GM23248 (cell line): ENCODE results near the gene NSD2. TPM values are rescaled to one million over a fixed set of nuclear protein-coding genes. Genes with fewer than 3 reads are reported as not detected.
"Not testable (repeated sequence)": the region's sequence is repeated elsewhere in the genome, so short reads cannot be mapped to it uniquely, and the experiment has no call there.

ENCODE experiments used
- DNase-seq: peaks from one replicate; pipeline ENCODE4 v3.0.0-alpha.2; 2015
- H2AFZ ChIP-seq: fragments of 200-600 bp; sonication (generic); 2 replicates; pipeline ENCODE4 v1.6.1; 2016; ENCODE audit warnings: antibody characterized with exemption
- H3F3A ChIP-seq: fragments of 200-600 bp; sonication (generic); 2 replicates; pipeline ENCODE4 v1.6.1; 2016; ENCODE audit warnings: mild to moderate bottlenecking, antibody characterized with exemption, mixed run types; ENCODE audit not compliant: insufficient read depth
- H3K27ac ChIP-seq: fragments of 200-600 bp; sonication (generic); 2 replicates; pipeline ENCODE4 v1.5.1; 2016; ENCODE audit warnings: mild to moderate bottlenecking
- H3K27me3 ChIP-seq: fragments of 200-600 bp; sonication (generic); replicated peaks from 2 replicates; pipeline ENCODE4 v1.6.1; 2016; ENCODE audit warnings: mild to moderate bottlenecking; ENCODE audit not compliant: insufficient read depth
- H3K36me3 ChIP-seq: fragments of 200-600 bp; sonication (generic); 2 replicates; pipeline ENCODE4 v1.6.1; 2016; ENCODE audit warnings: low read depth, mild to moderate bottlenecking
- H3K4me1 ChIP-seq: fragments of 200-600 bp; sonication (generic); 2 replicates; pipeline ENCODE4 v1.6.1; 2016; ENCODE audit warnings: mild to moderate bottlenecking; ENCODE audit not compliant: insufficient read depth
- H3K4me2 ChIP-seq: fragments of 200-600 bp; sonication (generic); one replicate; pipeline ENCODE4 v1.6.1; 2016; ENCODE audit warnings: mild to moderate bottlenecking; ENCODE audit not compliant: unreplicated experiment
- H3K4me3 ChIP-seq: fragments of 200-600 bp; sonication (generic); 2 replicates; pipeline ENCODE4 v1.5.1; 2016; ENCODE audit warnings: mild to moderate bottlenecking
- H3K79me2 ChIP-seq: fragments of 200-600 bp; sonication (generic); 2 replicates; pipeline ENCODE4 v1.6.1; 2016; ENCODE audit warnings: mild to moderate bottlenecking; ENCODE audit not compliant: insufficient read depth
- H3K9ac ChIP-seq: fragments of 200-600 bp; sonication (generic); 2 replicates; pipeline ENCODE4 v1.6.1; 2016; ENCODE audit warnings: mild to moderate bottlenecking
- H3K9me2 ChIP-seq: fragments of 200-600 bp; sonication (generic); 2 replicates; pipeline ENCODE4 v1.6.1; 2016; ENCODE audit warnings: mixed run types, mild to moderate bottlenecking, moderate library complexity; ENCODE audit not compliant: insufficient read depth
- H3K9me3 ChIP-seq: fragments of 200-600 bp; sonication (generic); one replicate; pipeline ENCODE4 v1.6.1; 2017; ENCODE audit warnings: low read depth
- H4K20me1 ChIP-seq: fragments of 200-600 bp; sonication (generic); 2 replicates; pipeline ENCODE4 v1.6.0; 2016; ENCODE audit not compliant: insufficient read depth
- EZH2 ChIP-seq: fragments of 200-600 bp; sonication (generic); IDR thresholded peaks from 2 replicates; pipeline ENCODE4 v1.6.1; 2018; ENCODE audit warnings: antibody characterized with exemption, mild to moderate bottlenecking; ENCODE audit not compliant: insufficient read depth, poor library complexity, severe bottlenecking
- EZH2phosphoT487 ChIP-seq: fragments of 200-600 bp; sonication (generic); IDR thresholded peaks from 2 replicates; pipeline ENCODE4 v1.6.1; 2018; ENCODE audit warnings: antibody characterized with exemption, moderate library complexity, mild to moderate bottlenecking, low read depth; ENCODE audit not compliant: insufficient read depth
- WGBS, 2 experiments: methylation state at CpG; one replicate each; pipeline ENCODE4 v1.1.6; 2015 to 2017; ENCODE audit warnings: low lambda C conversion rate in 2 of 2, low coverage in 1 of 2; ENCODE audit errors: missing lambda C conversion rate in 2 of 2; 5-methylcytosine and 5-hydroxymethylcytosine counted together
- in situ Hi-C: fragments of 300-500 bp; cut with MboI; formaldehyde crosslinking; loops from 2 replicates; pipeline ENCODE4 v1.15.0; 2020
- polyA plus RNA-seq: library from polyadenylated mRNA; unstranded; fragments of >200 nt; fragmentation: Nextera tagmentation; extraction: Ambion mirVana; gene quantifications from 2 replicates; pipeline ENCODE4 v1.2.1, GENCODE V29; 2016
- total RNA-seq: library from RNA; depleted of rRNA; stranded (reverse); fragments of >200 nt; shearing (Covaris generic); gene quantifications from 2 replicates; pipeline ENCODE4 v1.2.3, GENCODE V29; 2014

NSD2 gene
- total and polyA plus RNA-seq, 2 experiments from 2014 or later, result 20.1 to 32.4 TPM

- in situ Hi-C loops, result no loop called here
- H3K4me3 ChIP-seq, result no peak overlapping the region
- no peak for TF ChIP-seq EZH2
- TF ChIP-seq EZH2phosphoT487, result no peak
- H4K20me1 ChIP-seq, result peaks cover 6% of the 10 kb centered on the region
- no peak overlapping the region for H2AFZ ChIP-seq
- H3K9ac ChIP-seq, result no peak overlapping the region
- 45 to 47% methylated on average over 1 of the region's 1 CpG for WGBS, 2 experiments
- peaks cover 91% of the 10 kb centered on the region for H3K79me2 ChIP-seq
- peaks cover 7% of the 10 kb centered on the region; the same call in 1 of the 2 replicates for H3F3A ChIP-seq
- no peak overlapping the region for H3K27ac ChIP-seq
- DNase-seq, result no peak
- H3K9me2 ChIP-seq, result no peaks in the 10 kb centered on the region
- no peaks in the 10 kb centered on the region for H3K4me1 ChIP-seq
- no peaks in the 10 kb centered on the region for H3K9me3 ChIP-seq
- no peaks in the 10 kb centered on the region for H3K27me3 ChIP-seq
- H3K36me3 ChIP-seq, result peaks cover 15% of the 10 kb centered on the region; the same call in 1 of the 2 replicates
- no peak overlapping the region for H3K4me2 ChIP-seq
These were observed 123.7 kb downstream of the NSD2 start for GRCh38 chr4:1994938-1995337.

GRCh38 chr4:1996866-1997611 is 125.8 kb downstream of the NSD2 start:
- no peak for TF ChIP-seq EZH2
- no peak for TF ChIP-seq EZH2phosphoT487
- no peaks in the 10 kb centered on the region for H3K9me2 ChIP-seq
- no peaks in the 10 kb centered on the region for H3K9me3 ChIP-seq
- H3K9ac ChIP-seq, result no peak overlapping the region
- peaks cover 7% of the 10 kb centered on the region; the same call in 1 of the 2 replicates for H3F3A ChIP-seq
- WGBS, 2 experiments, result 97 to 99% methylated on average over 3 of the region's 3 CpGs
- peaks cover 24% of the 10 kb centered on the region; the same call in 1 of the 2 replicates for H3K36me3 ChIP-seq
- H3K27me3 ChIP-seq, result no peaks in the 10 kb centered on the region
- peaks cover 6% of the 10 kb centered on the region for H4K20me1 ChIP-seq
- H3K27ac ChIP-seq, result no peak overlapping the region
- in situ Hi-C loops, result no loop called here
- DNase-seq, result no peak
- no peak overlapping the region for H3K4me2 ChIP-seq
- H3K4me3 ChIP-seq, result no peak overlapping the region
- peaks cover 97% of the 10 kb centered on the region for H3K79me2 ChIP-seq
- H3K4me1 ChIP-seq, result no peaks in the 10 kb centered on the region
- no peak overlapping the region for H2AFZ ChIP-seq

GRCh38 chr4:1997712-1998111 is 126.5 kb downstream of the NSD2 start:
- no peak overlapping the region for H3K4me2 ChIP-seq
- H3K27ac ChIP-seq, result no peak overlapping the region
- H3K27me3 ChIP-seq, result no peaks in the 10 kb centered on the region
- no peak overlapping the region for H3K4me3 ChIP-seq
- no peak for DNase-seq
- in situ Hi-C loops, result no loop called here
- no peaks in the 10 kb centered on the region for H3K4me1 ChIP-seq
- H3K9me2 ChIP-seq, result no peaks in the 10 kb centered on the region
- WGBS, 2 experiments, result 84 to 87% methylated on average over 4 of the region's 4 CpGs
- H3K9me3 ChIP-seq, result no peaks in the 10 kb centered on the region
- H3F3A ChIP-seq, result peaks cover 7% of the 10 kb centered on the region; the same call in 1 of the 2 replicates
- H3K79me2 ChIP-seq, result peaks cover 100% of the 10 kb centered on the region
- H2AFZ ChIP-seq, result no peak overlapping the region
- TF ChIP-seq EZH2phosphoT487 (no peak), EZH2 (no peak)
- no peak overlapping the region for H3K9ac ChIP-seq
- H3K36me3 ChIP-seq, result peaks cover 26% of the 10 kb centered on the region; the same call in 1 of the 2 replicates
- peaks cover 6% of the 10 kb centered on the region for H4K20me1 ChIP-seq

- TF ChIP-seq EZH2 (no peak), EZH2phosphoT487 (no peak)
- no peaks in the 10 kb centered on the region for H3K9me2 ChIP-seq
- H3K9me3 ChIP-seq, result no peaks in the 10 kb centered on the region
- 97 to 98% methylated on average over 7 of the region's 7 CpGs for WGBS, 2 experiments
- no peak overlapping the region for H3K9ac ChIP-seq
- H4K20me1 ChIP-seq, result peaks cover 7% of the 10 kb centered on the region
- DNase-seq, result no peak
- no peak overlapping the region for H3K4me3 ChIP-seq
- H3K4me1 ChIP-seq, result no peaks in the 10 kb centered on the region
- H3K79me2 ChIP-seq, result peaks cover 100% of the 10 kb centered on the region
- peaks cover 32% of the 10 kb centered on the region; the same call in 1 of the 2 replicates for H3K36me3 ChIP-seq
- H3K4me2 ChIP-seq, result no peak overlapping the region
- H3K27ac ChIP-seq, result no peak overlapping the region
- in situ Hi-C loops, result no loop called here
- no peak overlapping the region for H2AFZ ChIP-seq
- no peaks in the 10 kb centered on the region for H3K27me3 ChIP-seq
- peaks cover 7% of the 10 kb centered on the region; the same call in 1 of the 2 replicates for H3F3A ChIP-seq
These were observed 127.1 kb downstream of the NSD2 start for GRCh38 chr4:1998296-1998695.

- H3K9me3 ChIP-seq, DNase-seq, H3F3A ChIP-seq, H3K4me3 ChIP-seq, H3K4me1 ChIP-seq, H3K9ac ChIP-seq, H2AFZ ChIP-seq, in situ Hi-C loops, H3K27me3 ChIP-seq, H3K4me2 ChIP-seq, H3K9me2 ChIP-seq, H3K27ac ChIP-seq: not testable (repeated sequence)
- WGBS, 2 experiments, result 98 to 100% methylated on average over 4 of the region's 4 CpGs
- H3K79me2 ChIP-seq, result peaks cover 100% of the 10 kb centered on the region
- H3K36me3 ChIP-seq, result peaks cover 34% of the 10 kb centered on the region; the same call in 1 of the 2 replicates
- peaks cover 10% of the 10 kb centered on the region for H4K20me1 ChIP-seq
These were observed 128.1 kb downstream of the NSD2 start for GRCh38 chr4:1999308-1999707.

- H2AFZ ChIP-seq, H3K27ac ChIP-seq, H3K4me2 ChIP-seq, H3F3A ChIP-seq, H3K9me3 ChIP-seq, DNase-seq, H3K9me2 ChIP-seq, H3K4me3 ChIP-seq, H3K4me1 ChIP-seq, H3K27me3 ChIP-seq, in situ Hi-C loops, H3K9ac ChIP-seq: not testable (repeated sequence)
- Histone ChIP-seq H3K36me3 (peaks cover 27% of the 10 kb centered on the region; the same call in 1 of the 2 replicates), H3K79me2 (peaks cover 100% of the 10 kb centered on the region), H4K20me1 (peaks cover 10% of the 10 kb centered on the region)
- 96 to 97% methylated on average over 2 of the region's 2 CpGs for WGBS, 2 experiments
These were observed 132.2 kb downstream of the NSD2 start for GRCh38 chr4:2003361-2003760.
